ENCODE results near the gene EPHB1. TPM values are rescaled to one million over a fixed set of nuclear protein-coding genes. Genes with fewer than 3 reads are reported as not detected.

Gene EPHB1
- total and polyA plus RNA-seq, 4 donors = 0.23 to 1.7 (median 0.52) TPM

DNA sequence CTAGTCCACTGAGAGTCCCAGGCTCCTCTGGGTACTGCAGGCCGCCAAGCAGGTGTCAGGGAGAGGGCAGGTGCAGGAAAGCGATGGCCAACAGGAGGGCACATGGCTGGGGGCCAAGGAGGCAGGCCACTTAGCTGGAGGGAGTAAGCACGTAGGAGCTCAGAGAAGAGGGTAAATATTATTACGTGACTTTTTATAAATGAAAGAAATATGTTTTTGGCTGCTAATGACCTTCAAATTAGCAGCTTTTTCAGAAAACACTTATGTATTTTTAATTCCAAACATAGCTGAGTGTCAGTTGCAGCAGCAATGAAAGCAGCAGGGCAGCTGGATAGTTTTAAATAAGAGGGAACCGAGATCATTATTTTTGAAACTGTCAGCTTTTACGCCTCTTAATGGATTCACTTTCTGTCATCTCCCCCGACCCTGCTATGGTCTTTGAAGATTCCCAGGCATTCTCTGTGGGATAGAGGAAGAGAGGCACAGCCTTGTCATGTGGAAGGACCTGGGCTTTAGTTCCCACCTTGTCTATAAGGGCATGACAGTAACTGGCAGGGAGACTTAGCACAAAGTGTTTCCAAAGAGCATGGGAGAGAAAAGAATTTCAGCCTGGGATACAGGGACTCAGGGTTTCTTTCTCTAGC, 477.1 kb downstream of the EPHB1 start:
- WGBS = 46% methylated on average over 7 of the region's 7 CpGs

DNA sequence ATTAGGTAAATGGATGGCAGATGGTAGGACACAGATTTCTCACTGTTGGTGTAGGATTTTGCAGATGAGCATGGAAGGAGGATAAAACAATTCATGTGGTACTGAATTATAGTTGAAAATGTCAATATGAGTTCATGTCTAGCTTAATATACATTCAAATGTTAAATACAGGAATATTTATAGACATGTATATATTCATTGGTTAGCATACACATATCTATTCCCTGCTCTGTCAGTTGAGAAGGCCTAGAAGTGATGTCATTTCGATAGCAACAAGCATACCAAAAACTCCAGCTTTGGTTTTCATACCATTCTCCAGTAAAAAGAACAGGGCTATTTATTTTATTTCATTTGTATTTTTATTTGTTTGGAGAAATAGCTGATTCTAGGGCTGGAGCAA, 497.1 kb downstream of the EPHB1 start:
- Histone ChIP-seq H3K27ac (ENCODE audit: low read depth in 1 of 2, low read length in 2 of 2) (no peak overlapping the region), H3K4me3 (ENCODE audit: low read depth in 1 of 3, low read length in 3 of 3) (no peak overlapping the region), H3K36me3 (ENCODE audit: control insufficient read depth in 4 of 4, insufficient read depth in 3 of 4, low read depth in 1 of 4, low read length in 3 of 4) (no peaks in the 10 kb centered on the region), H3K9me3 (ENCODE audit: control insufficient read depth in 4 of 4, low read length in 3 of 4) (no peaks in the 10 kb centered on the region), H3K4me1 (ENCODE audit: control insufficient read depth in 4 of 4, insufficient read depth in 4 of 4, low read length in 3 of 4) (no peaks in the 10 kb centered on the region), H3K9ac (ENCODE audit: low read depth in 1 of 2, low read length in 2 of 2) (no peak overlapping the region), H3K27me3 (ENCODE audit: control insufficient read depth in 4 of 4, insufficient read depth in 4 of 4, low read length in 3 of 4) (no peaks in the 10 kb centered on the region)
- DNase-seq (ENCODE audit: low spot score) = no peak
- TF ChIP-seq HNF4A (conservative IDR thresholded peaks at IDR 0.05) (no peak), HNF4G (IDR thresholded peaks at IDR 0.05) (no peak), JUND (IDR thresholded peaks at IDR 0.05) (no peak), EGR1 (IDR thresholded peaks at IDR 0.05; ENCODE audit: low read depth in 2 of 2) (no peak), FOXA1 (IDR thresholded peaks at IDR 0.05) (no peak), FOXA2 (IDR thresholded peaks at IDR 0.05) (no peak), SP1 (IDR thresholded peaks at IDR 0.05) (no peak), RAD21 (IDR thresholded peaks at IDR 0.05) (no peak), RXRA (IDR thresholded peaks at IDR 0.05) (no peak), TAF1 (conservative IDR thresholded peaks at IDR 0.05) (no peak), YY1 (IDR thresholded peaks at IDR 0.05) (no peak)
- TF ChIP-seq, protein P1, sequence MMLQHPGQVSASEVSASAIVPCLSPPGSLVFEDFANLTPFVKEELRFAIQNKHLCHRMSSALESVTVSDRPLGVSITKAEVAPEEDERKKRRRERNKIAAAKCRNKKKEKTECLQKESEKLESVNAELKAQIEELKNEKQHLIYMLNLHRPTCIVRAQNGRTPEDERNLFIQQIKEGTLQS (IDR thresholded peaks at IDR 0.05) = no peak
- TF ChIP-seq, protein P2, sequence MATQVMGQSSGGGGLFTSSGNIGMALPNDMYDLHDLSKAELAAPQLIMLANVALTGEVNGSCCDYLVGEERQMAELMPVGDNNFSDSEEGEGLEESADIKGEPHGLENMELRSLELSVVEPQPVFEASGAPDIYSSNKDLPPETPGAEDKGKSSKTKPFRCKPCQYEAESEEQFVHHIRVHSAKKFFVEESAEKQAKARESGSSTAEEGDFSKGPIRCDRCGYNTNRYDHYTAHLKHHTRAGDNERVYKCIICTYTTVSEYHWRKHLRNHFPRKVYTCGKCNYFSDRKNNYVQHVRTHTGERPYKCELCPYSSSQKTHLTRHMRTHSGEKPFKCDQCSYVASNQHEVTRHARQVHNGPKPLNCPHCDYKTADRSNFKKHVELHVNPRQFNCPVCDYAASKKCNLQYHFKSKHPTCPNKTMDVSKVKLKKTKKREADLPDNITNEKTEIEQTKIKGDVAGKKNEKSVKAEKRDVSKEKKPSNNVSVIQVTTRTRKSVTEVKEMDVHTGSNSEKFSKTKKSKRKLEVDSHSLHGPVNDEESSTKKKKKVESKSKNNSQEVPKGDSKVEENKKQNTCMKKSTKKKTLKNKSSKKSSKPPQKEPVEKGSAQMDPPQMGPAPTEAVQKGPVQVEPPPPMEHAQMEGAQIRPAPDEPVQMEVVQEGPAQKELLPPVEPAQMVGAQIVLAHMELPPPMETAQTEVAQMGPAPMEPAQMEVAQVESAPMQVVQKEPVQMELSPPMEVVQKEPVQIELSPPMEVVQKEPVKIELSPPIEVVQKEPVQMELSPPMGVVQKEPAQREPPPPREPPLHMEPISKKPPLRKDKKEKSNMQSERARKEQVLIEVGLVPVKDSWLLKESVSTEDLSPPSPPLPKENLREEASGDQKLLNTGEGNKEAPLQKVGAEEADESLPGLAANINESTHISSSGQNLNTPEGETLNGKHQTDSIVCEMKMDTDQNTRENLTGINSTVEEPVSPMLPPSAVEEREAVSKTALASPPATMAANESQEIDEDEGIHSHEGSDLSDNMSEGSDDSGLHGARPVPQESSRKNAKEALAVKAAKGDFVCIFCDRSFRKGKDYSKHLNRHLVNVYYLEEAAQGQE (IDR thresholded peaks at IDR 0.05) = no peak
- TF ChIP-seq, protein P3, sequence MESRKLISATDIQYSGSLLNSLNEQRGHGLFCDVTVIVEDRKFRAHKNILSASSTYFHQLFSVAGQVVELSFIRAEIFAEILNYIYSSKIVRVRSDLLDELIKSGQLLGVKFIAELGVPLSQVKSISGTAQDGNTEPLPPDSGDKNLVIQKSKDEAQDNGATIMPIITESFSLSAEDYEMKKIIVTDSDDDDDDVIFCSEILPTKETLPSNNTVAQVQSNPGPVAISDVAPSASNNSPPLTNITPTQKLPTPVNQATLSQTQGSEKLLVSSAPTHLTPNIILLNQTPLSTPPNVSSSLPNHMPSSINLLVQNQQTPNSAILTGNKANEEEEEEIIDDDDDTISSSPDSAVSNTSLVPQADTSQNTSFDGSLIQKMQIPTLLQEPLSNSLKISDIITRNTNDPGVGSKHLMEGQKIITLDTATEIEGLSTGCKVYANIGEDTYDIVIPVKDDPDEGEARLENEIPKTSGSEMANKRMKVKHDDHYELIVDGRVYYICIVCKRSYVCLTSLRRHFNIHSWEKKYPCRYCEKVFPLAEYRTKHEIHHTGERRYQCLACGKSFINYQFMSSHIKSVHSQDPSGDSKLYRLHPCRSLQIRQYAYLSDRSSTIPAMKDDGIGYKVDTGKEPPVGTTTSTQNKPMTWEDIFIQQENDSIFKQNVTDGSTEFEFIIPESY (IDR thresholded peaks at IDR 0.05) = no peak
- TF ChIP-seq, protein P4, sequence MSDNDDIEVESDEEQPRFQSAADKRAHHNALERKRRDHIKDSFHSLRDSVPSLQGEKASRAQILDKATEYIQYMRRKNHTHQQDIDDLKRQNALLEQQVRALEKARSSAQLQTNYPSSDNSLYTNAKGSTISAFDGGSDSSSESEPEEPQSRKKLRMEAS (IDR thresholded peaks at IDR 0.05) = no peak
- TF ChIP-seq, protein P5, sequence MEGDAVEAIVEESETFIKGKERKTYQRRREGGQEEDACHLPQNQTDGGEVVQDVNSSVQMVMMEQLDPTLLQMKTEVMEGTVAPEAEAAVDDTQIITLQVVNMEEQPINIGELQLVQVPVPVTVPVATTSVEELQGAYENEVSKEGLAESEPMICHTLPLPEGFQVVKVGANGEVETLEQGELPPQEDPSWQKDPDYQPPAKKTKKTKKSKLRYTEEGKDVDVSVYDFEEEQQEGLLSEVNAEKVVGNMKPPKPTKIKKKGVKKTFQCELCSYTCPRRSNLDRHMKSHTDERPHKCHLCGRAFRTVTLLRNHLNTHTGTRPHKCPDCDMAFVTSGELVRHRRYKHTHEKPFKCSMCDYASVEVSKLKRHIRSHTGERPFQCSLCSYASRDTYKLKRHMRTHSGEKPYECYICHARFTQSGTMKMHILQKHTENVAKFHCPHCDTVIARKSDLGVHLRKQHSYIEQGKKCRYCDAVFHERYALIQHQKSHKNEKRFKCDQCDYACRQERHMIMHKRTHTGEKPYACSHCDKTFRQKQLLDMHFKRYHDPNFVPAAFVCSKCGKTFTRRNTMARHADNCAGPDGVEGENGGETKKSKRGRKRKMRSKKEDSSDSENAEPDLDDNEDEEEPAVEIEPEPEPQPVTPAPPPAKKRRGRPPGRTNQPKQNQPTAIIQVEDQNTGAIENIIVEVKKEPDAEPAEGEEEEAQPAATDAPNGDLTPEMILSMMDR (IDR thresholded peaks at IDR 0.05; ENCODE audit: low read depth, low read length, missing input control) = no peak
- WGBS = 66% methylated on average over 1 of the region's 1 CpG

More for the DNA sequence above, 477.1 kb downstream of the EPHB1 start:
- Histone ChIP-seq H3K27ac (ENCODE audit: low read depth in 1 of 2, low read length in 2 of 2) (no peak overlapping the region), H3K36me3 (ENCODE audit: control insufficient read depth in 4 of 4, insufficient read depth in 3 of 4, low read depth in 1 of 4, low read length in 3 of 4) (no peaks in the 10 kb centered on the region), H3K9ac (ENCODE audit: low read depth in 1 of 2, low read length in 2 of 2) (no peak overlapping the region), H3K4me1 (ENCODE audit: control insufficient read depth in 4 of 4, insufficient read depth in 4 of 4, low read length in 3 of 4) (peaks cover 2 to 10% (median 7%) of the 10 kb centered on the region in 4 donors), H3K27me3 (ENCODE audit: control insufficient read depth in 4 of 4, insufficient read depth in 4 of 4, low read length in 3 of 4) (no peaks in the 10 kb centered on the region), H3K9me3 (ENCODE audit: control insufficient read depth in 4 of 4, low read length in 3 of 4) (no peaks in the 10 kb centered on the region), H3K4me3 (ENCODE audit: low read depth in 1 of 3, low read length in 3 of 3) (no peak overlapping the region)
- DNase-seq (ENCODE audit: low spot score) = no peak
- TF ChIP-seq EGR1 (IDR thresholded peaks at IDR 0.05; ENCODE audit: low read depth in 2 of 2) (no peak), GABPA (IDR thresholded peaks at IDR 0.05 in 1 of 2, conservative IDR thresholded peaks at IDR 0.05 in 1 of 2) (no peak), FOXA2 (IDR thresholded peaks at IDR 0.05) (no peak), SP1 (IDR thresholded peaks at IDR 0.05) (no peak), FOXA1 (IDR thresholded peaks at IDR 0.05) (no peak), HNF4A (conservative IDR thresholded peaks at IDR 0.05) (no peak), JUND (IDR thresholded peaks at IDR 0.05) (no peak), RAD21 (IDR thresholded peaks at IDR 0.05) (no peak), TAF1 (conservative IDR thresholded peaks at IDR 0.05) (no peak)
- TF ChIP-seq, protein P5 (IDR thresholded peaks at IDR 0.05; ENCODE audit: low read depth, low read length, missing input control) = no peak
- TF ChIP-seq, protein P4 (IDR thresholded peaks at IDR 0.05) = no peak
